Measurements from ENCODE around the gene NTHL1. TPM values are rescaled to one million over a fixed set of nuclear protein-coding genes. Genes with fewer than 3 reads are reported as not detected.
A peak's percentile ranks its signal among the peaks of the same experiment; 100 is the strongest.

NTHL1 gene
- total RNA-seq, 1 experiment from 2014 or later, result 93.3 TPM

DNA sequence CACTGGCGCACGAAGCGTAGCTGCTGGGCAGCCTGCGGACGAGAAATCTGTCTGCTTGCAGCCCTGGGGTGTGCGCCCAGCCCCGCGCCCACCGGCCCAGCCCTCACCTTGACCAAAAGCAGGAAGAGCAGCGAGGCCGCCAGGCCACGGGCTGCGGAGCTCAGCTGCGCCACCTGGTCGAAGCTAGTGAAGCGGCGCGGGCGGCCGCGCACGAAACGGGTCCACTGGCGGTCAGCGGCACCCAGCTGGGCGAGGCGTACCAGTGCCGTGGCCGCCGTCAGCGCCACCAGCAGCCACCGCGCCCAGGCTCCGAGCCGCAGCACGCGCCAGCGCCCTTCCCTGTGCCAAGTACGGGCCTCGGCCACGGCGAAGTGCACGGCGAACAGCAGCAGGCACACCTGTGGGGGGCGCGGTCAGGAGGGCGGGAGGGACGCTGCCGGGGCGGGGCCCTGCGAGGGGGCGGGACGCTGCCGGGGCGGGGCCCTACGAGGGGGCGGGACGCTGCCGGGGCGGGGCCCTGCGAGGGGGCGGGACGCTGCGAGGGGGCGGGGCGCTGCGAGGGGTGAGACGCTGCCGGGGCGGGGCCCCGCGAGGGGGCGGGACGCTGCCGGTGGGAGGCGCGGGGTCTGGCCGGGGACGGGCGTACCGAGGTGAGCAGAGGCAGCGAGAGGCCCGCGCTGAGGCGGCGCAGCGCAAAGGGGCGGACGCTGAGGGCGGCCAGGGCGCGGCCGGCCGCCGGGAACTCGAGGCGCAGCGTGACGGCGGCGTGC is 43.3 kb upstream of the NTHL1 start (continued):
- TF ChIP-seq, protein P1, sequence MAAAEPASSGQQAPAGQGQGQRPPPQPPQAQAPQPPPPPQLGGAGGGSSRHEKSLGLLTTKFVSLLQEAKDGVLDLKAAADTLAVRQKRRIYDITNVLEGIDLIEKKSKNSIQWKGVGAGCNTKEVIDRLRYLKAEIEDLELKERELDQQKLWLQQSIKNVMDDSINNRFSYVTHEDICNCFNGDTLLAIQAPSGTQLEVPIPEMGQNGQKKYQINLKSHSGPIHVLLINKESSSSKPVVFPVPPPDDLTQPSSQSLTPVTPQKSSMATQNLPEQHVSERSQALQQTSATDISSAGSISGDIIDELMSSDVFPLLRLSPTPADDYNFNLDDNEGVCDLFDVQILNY (CRISPR knock-in tag; IDR thresholded peaks at IDR 0.05), result 0 out of 2 replicates have a peak, but pooled peaks have one; percentile 62
- TF ChIP-seq, protein P2, sequence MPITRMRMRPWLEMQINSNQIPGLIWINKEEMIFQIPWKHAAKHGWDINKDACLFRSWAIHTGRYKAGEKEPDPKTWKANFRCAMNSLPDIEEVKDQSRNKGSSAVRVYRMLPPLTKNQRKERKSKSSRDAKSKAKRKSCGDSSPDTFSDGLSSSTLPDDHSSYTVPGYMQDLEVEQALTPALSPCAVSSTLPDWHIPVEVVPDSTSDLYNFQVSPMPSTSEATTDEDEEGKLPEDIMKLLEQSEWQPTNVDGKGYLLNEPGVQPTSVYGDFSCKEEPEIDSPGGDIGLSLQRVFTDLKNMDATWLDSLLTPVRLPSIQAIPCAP (CRISPR knock-in tag; IDR thresholded peaks at IDR 0.05), result no peak
- TF ChIP-seq PRRX2 (CRISPR knock-in tag; IDR thresholded peaks at IDR 0.05) (no peak), MXD4 (CRISPR knock-in tag; IDR thresholded peaks at IDR 0.05; ENCODE audit: borderline replicate concordance) (no peak), SMAD4 (CRISPR knock-in tag; IDR thresholded peaks at IDR 0.05) (no peak), ZNF671 (CRISPR knock-in tag; IDR thresholded peaks at IDR 0.05) (no peak), SOX15 (CRISPR knock-in tag; IDR thresholded peaks at IDR 0.05) (no peak), FOXP1 (CRISPR knock-in tag; IDR thresholded peaks at IDR 0.05; ENCODE audit: borderline replicate concordance) (peak; percentile 38; the same call in 1 of the 2 replicates), IRF2 (CRISPR knock-in tag; IDR thresholded peaks at IDR 0.05; ENCODE audit: borderline replicate concordance, low read depth) (no peak), TCF7 (CRISPR knock-in tag; IDR thresholded peaks at IDR 0.05; ENCODE audit: low read depth) (no peak), NR3C1 (CRISPR knock-in tag; conservative IDR thresholded peaks at IDR 0.05; ENCODE audit: low read depth) (no peak; the same call in 1 of the 2 replicates), CBFB (CRISPR knock-in tag; IDR thresholded peaks at IDR 0.05; ENCODE audit: low read depth) (no peak), NR1H2 (CRISPR knock-in tag; IDR thresholded peaks at IDR 0.05) (no peak), NFYB (CRISPR knock-in tag; conservative IDR thresholded peaks at IDR 0.05; ENCODE audit: low read depth) (0 out of 2 replicates have a peak, but pooled peaks have one; percentile 19), KAT7 (CRISPR knock-in tag; IDR thresholded peaks at IDR 0.05; ENCODE audit: borderline replicate concordance) (no peak), JUN (CRISPR knock-in tag; IDR thresholded peaks at IDR 0.05) (no peak), FOXK1 (CRISPR knock-in tag; IDR thresholded peaks at IDR 0.05) (no peak; the same call in 1 of the 2 replicates)
- TF ChIP-seq, protein P3, sequence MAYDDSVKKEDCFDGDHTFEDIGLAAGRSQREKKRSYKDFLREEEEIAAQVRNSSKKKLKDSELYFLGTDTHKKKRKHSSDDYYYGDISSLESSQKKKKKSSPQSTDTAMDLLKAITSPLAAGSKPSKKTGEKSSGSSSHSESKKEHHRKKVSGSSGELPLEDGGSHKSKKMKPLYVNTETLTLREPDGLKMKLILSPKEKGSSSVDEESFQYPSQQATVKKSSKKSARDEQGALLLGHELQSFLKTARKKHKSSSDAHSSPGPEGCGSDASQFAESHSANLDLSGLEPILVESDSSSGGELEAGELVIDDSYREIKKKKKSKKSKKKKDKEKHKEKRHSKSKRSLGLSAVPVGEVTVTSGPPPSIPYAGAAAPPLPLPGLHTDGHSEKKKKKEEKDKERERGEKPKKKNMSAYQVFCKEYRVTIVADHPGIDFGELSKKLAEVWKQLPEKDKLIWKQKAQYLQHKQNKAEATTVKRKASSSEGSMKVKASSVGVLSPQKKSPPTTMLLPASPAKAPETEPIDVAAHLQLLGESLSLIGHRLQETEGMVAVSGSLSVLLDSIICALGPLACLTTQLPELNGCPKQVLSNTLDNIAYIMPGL (CRISPR knock-in tag; IDR thresholded peaks at IDR 0.05), result peak; percentile 80; the same call in 1 of the 2 replicates
- TF ChIP-seq, protein P4, sequence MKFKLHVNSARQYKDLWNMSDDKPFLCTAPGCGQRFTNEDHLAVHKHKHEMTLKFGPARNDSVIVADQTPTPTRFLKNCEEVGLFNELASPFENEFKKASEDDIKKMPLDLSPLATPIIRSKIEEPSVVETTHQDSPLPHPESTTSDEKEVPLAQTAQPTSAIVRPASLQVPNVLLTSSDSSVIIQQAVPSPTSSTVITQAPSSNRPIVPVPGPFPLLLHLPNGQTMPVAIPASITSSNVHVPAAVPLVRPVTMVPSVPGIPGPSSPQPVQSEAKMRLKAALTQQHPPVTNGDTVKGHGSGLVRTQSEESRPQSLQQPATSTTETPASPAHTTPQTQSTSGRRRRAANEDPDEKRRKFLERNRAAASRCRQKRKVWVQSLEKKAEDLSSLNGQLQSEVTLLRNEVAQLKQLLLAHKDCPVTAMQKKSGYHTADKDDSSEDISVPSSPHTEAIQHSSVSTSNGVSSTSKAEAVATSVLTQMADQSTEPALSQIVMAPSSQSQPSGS (CRISPR knock-in tag; IDR thresholded peaks at IDR 0.05; ENCODE audit: borderline replicate concordance, low read depth), result no peak
- TF ChIP-seq, protein P5, sequence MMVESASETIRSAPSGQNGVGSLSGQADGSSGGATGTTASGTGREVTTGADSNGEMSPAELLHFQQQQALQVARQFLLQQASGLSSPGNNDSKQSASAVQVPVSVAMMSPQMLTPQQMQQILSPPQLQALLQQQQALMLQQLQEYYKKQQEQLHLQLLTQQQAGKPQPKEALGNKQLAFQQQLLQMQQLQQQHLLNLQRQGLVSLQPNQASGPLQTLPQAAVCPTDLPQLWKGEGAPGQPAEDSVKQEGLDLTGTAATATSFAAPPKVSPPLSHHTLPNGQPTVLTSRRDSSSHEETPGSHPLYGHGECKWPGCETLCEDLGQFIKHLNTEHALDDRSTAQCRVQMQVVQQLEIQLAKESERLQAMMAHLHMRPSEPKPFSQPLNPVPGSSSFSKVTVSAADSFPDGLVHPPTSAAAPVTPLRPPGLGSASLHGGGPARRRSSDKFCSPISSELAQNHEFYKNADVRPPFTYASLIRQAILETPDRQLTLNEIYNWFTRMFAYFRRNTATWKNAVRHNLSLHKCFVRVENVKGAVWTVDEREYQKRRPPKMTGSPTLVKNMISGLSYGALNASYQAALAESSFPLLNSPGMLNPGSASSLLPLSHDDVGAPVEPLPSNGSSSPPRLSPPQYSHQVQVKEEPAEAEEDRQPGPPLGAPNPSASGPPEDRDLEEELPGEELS (CRISPR knock-in tag; IDR thresholded peaks at IDR 0.05), result peak; percentile 58; the same call in 1 of the 2 replicates
- TF ChIP-seq, protein P6, sequence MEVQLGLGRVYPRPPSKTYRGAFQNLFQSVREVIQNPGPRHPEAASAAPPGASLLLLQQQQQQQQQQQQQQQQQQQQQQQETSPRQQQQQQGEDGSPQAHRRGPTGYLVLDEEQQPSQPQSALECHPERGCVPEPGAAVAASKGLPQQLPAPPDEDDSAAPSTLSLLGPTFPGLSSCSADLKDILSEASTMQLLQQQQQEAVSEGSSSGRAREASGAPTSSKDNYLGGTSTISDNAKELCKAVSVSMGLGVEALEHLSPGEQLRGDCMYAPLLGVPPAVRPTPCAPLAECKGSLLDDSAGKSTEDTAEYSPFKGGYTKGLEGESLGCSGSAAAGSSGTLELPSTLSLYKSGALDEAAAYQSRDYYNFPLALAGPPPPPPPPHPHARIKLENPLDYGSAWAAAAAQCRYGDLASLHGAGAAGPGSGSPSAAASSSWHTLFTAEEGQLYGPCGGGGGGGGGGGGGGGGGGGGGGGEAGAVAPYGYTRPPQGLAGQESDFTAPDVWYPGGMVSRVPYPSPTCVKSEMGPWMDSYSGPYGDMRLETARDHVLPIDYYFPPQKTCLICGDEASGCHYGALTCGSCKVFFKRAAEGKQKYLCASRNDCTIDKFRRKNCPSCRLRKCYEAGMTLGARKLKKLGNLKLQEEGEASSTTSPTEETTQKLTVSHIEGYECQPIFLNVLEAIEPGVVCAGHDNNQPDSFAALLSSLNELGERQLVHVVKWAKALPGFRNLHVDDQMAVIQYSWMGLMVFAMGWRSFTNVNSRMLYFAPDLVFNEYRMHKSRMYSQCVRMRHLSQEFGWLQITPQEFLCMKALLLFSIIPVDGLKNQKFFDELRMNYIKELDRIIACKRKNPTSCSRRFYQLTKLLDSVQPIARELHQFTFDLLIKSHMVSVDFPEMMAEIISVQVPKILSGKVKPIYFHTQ (CRISPR knock-in tag; IDR thresholded peaks at IDR 0.05), result no peak
- TF ChIP-seq, protein P7, sequence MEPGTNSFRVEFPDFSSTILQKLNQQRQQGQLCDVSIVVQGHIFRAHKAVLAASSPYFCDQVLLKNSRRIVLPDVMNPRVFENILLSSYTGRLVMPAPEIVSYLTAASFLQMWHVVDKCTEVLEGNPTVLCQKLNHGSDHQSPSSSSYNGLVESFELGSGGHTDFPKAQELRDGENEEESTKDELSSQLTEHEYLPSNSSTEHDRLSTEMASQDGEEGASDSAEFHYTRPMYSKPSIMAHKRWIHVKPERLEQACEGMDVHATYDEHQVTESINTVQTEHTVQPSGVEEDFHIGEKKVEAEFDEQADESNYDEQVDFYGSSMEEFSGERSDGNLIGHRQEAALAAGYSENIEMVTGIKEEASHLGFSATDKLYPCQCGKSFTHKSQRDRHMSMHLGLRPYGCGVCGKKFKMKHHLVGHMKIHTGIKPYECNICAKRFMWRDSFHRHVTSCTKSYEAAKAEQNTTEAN (CRISPR knock-in tag; IDR thresholded peaks at IDR 0.05), result 0 out of 2 replicates have a peak, but pooled peaks have one; percentile 58
- TF ChIP-seq, protein P8, sequence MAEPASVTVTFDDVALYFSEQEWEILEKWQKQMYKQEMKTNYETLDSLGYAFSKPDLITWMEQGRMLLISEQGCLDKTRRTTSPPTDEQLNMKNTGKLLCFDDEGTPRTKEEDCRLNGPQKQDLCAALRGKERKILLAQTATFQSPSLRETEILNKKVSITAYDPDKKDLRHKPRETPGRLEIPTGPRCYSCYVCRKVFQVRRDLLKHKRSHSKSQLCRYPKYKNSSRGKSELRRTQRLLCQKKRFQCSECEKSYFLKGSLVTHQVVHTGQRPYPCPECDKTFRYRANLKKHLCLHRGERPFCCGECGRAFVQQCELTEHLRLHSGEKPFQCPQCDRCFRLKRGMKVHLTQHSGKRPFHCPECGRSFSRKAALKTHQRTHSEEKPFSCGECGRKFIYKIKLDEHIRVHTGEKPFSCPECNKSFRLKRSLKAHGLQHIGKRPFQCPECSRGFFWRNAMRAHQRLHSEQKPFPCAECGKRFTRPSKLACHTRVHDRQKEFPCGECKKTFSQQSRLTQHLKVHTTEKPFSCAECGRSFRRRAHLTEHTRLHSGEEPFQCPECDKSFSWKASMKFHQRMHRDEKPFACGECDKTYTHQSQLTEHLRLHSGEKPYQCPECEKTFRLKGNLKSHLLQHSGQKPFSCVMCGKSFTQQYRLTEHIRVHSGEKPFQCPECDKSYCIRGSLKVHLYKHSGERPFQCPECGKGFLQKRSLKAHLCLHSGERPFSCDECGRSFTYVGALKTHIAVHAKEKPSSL (CRISPR knock-in tag; conservative IDR thresholded peaks at IDR 0.05), result no peak
- TF ChIP-seq, protein P9, sequence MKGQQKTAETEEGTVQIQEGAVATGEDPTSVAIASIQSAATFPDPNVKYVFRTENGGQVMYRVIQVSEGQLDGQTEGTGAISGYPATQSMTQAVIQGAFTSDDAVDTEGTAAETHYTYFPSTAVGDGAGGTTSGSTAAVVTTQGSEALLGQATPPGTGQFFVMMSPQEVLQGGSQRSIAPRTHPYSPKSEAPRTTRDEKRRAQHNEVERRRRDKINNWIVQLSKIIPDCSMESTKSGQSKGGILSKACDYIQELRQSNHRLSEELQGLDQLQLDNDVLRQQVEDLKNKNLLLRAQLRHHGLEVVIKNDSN (CRISPR knock-in tag; IDR thresholded peaks at IDR 0.05), result no peak
